ENCODE measurements around the gene NAMPT. TPM values are rescaled to one million over a fixed set of nuclear protein-coding genes. Genes with fewer than 3 reads are reported as not detected.

The NAMPT gene
- total RNA-seq, 1 experiment from 2014 or later = 66.0 TPM

- no peaks in the 10 kb centered on the region for H3F3A ChIP-seq (ENCODE audit: low read length, unreplicated experiment)
- H3K27ac ChIP-seq (ENCODE audit: low read length) = no peak overlapping the region
- ATAC-seq (no peak), DNase-seq (no peak)
- H3K4me3 ChIP-seq (ENCODE audit: low read length) = no peak overlapping the region
- no peak overlapping the region for H3K9ac ChIP-seq (ENCODE audit: low read length)
- no TSS peak for BruUV-seq (replicated peaks)
- no peaks in the 10 kb centered on the region for H3K36me3 ChIP-seq (ENCODE audit: low read depth, low read length)
- H3K9me3 ChIP-seq (ENCODE audit: low read length) = no peaks in the 10 kb centered on the region
- no peaks in the 10 kb centered on the region for H3K79me2 ChIP-seq (ENCODE audit: low read length)
- H3K4me2 ChIP-seq (ENCODE audit: low read length) = no peak overlapping the region
- H3K4me1 ChIP-seq (ENCODE audit: insufficient read depth, low read length) = peaks cover under 1% of the 10 kb centered on the region; the same call in 1 of the 2 replicates
- no peak overlapping the region for H2AFZ ChIP-seq (ENCODE audit: low read length)
- H3K27me3 ChIP-seq (ENCODE audit: low read length) = no peaks in the 10 kb centered on the region
- TF ChIP-seq EZH2phosphoT487 (IDR thresholded peaks at IDR 0.05; ENCODE audit: borderline replicate concordance, low read length) = no peak
- TF ChIP-seq CTCF (conservative IDR thresholded peaks at IDR 0.05; ENCODE audit: low read depth, low read length) = no peak
- no peak for TF ChIP-seq EZH2 (IDR thresholded peaks at IDR 0.05; ENCODE audit: low read length, unreplicated experiment)
- CTCF ChIA-PET = no interaction called here
- H4K20me1 ChIP-seq (ENCODE audit: low read length) = no peaks in the 10 kb centered on the region
- intact Hi-C loops (cut with micrococcal nuclease) = no loop called here
- POLR2A ChIA-PET (ENCODE audit: unreplicated experiment) = no interaction called here
- H3K9me2 ChIP-seq (replicated peaks; ENCODE audit: low read length) = no peaks in the 10 kb centered on the region
Measured at GRCh38 chr7:106291247-106291646, 6.5 kb upstream of the NAMPT start.

- Histone ChIP-seq H3K4me2 (ENCODE audit: low read length) (no peak overlapping the region), H3K79me2 (ENCODE audit: low read length) (no peaks in the 10 kb centered on the region), H3K27me3 (ENCODE audit: low read length) (no peaks in the 10 kb centered on the region), H3K36me3 (ENCODE audit: low read depth, low read length) (no peaks in the 10 kb centered on the region), H4K20me1 (ENCODE audit: low read length) (no peaks in the 10 kb centered on the region), H3K27ac (ENCODE audit: low read length) (no peak overlapping the region), H3K4me3 (ENCODE audit: low read length) (no peak overlapping the region), H3K9ac (ENCODE audit: low read length) (no peak overlapping the region), H3K9me3 (ENCODE audit: low read length) (no peaks in the 10 kb centered on the region), H3K4me1 (ENCODE audit: insufficient read depth, low read length) (peaks cover 8% of the 10 kb centered on the region), H3F3A (ENCODE audit: low read length, unreplicated experiment) (no peaks in the 10 kb centered on the region), H2AFZ (ENCODE audit: low read length) (no peak overlapping the region), H3K9me2 (replicated peaks; ENCODE audit: low read length) (no peaks in the 10 kb centered on the region)
- no peak for TF ChIP-seq EZH2phosphoT487 (IDR thresholded peaks at IDR 0.05; ENCODE audit: borderline replicate concordance, low read length)
- TF ChIP-seq CTCF (conservative IDR thresholded peaks at IDR 0.05; ENCODE audit: low read depth, low read length) = no peak
- no peak for TF ChIP-seq EZH2 (IDR thresholded peaks at IDR 0.05; ENCODE audit: low read length, unreplicated experiment)
- ChIA-PET POLR2A (ENCODE audit: unreplicated experiment) (no interaction called here), CTCF (no interaction called here)
- no TSS peak for BruUV-seq (replicated peaks)
- ATAC-seq (no peak), DNase-seq (no peak)
- intact Hi-C loops (cut with micrococcal nuclease) = no loop called here
Measured at GRCh38 chr7:106290319-106290718, 5.5 kb upstream of the NAMPT start.

- Histone ChIP-seq H3K4me1 (ENCODE audit: insufficient read depth, low read length) (peaks cover 8% of the 10 kb centered on the region), H3K9me2 (replicated peaks; ENCODE audit: low read length) (no peaks in the 10 kb centered on the region), H3K79me2 (ENCODE audit: low read length) (no peaks in the 10 kb centered on the region), H3K27ac (ENCODE audit: low read length) (no peak overlapping the region), H3K36me3 (ENCODE audit: low read depth, low read length) (no peaks in the 10 kb centered on the region), H3K9me3 (ENCODE audit: low read length) (no peaks in the 10 kb centered on the region), H3K9ac (ENCODE audit: low read length) (no peak overlapping the region), H3K27me3 (ENCODE audit: low read length) (no peaks in the 10 kb centered on the region), H2AFZ (ENCODE audit: low read length) (no peak overlapping the region), H3F3A (ENCODE audit: low read length, unreplicated experiment) (no peaks in the 10 kb centered on the region), H4K20me1 (ENCODE audit: low read length) (no peaks in the 10 kb centered on the region), H3K4me3 (ENCODE audit: low read length) (no peak overlapping the region), H3K4me2 (ENCODE audit: low read length) (no peak overlapping the region)
- TF ChIP-seq EZH2phosphoT487 (IDR thresholded peaks at IDR 0.05; ENCODE audit: borderline replicate concordance, low read length) = no peak
- no peak for TF ChIP-seq CTCF (conservative IDR thresholded peaks at IDR 0.05; ENCODE audit: low read depth, low read length)
- no peak for TF ChIP-seq EZH2 (IDR thresholded peaks at IDR 0.05; ENCODE audit: low read length, unreplicated experiment)
- DNase-seq (peak; percentile 37), ATAC-seq (no peak)
- ChIA-PET POLR2A (ENCODE audit: unreplicated experiment) (no interaction called here), CTCF (no interaction called here)
- intact Hi-C loops (cut with micrococcal nuclease) = no loop called here
- no TSS peak for BruUV-seq (replicated peaks)
Measured at GRCh38 chr7:106289848-106290247, 5.1 kb upstream of the NAMPT start.

Measured in PC-3 (cell line).